Gastrocnemius medialis (tissue), 4 donors: ENCODE data around the gene ANKRD36C.
"Not testable (repeated sequence)": the region's sequence is repeated elsewhere in the genome, so short reads cannot be mapped to it uniquely, and the experiment has no call there.

Source experiments
- CTCF ChIP-seq, 5 experiments: fragments of 450-650 bp in 3 of 5; fragments of 200-600 bp in 2 of 5; sonication (generic) in 2 of 5; IDR thresholded peaks in 4 of 5; conservative IDR thresholded peaks in 1 of 5; 1 replicate in 4 of 5; 2 replicates in 1 of 5; pipeline ENCODE4 v1.5.1; 2016 to 2019; ENCODE audit warnings: antibody characterized with exemption in 5 of 5, mild to moderate bottlenecking in 3 of 5, moderate library complexity in 3 of 5
- POLR2A ChIP-seq, 2 donors: fragments of 450-650 bp; IDR thresholded peaks; one replicate each; pipeline ENCODE4 v1.6.1; 2017; ENCODE audit warnings: antibody characterized with exemption in 2 of 2, mild to moderate bottlenecking in 2 of 2, moderate library complexity in 2 of 2

DNA sequence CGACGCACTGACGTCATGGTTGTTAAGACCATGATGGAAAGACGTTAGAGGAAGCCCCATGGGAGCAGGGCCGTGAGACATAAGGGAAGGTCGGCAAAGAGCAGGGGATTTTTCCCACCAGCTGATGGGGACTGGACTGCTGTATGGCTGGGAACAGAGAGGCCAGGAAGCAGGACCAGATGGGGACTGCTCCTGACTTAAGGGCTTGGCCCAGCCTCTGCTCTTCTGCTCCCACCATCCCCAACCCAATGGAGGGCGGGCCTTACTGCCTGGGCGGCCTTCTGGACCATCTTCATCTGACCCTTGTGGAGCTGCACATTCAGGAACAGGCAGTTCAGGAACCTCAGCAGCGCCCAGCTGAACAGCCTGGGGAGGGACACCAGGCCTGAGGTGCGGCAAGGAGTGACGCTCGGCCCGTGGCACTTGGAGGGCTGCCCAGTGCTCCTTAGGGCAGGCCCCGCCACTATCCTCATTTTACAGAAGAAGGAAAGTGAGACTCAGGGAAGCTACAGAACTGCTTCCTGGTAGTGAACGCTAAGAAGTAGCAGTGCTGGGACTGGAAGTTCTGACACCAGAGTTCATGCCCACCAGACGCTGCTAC is 36.2 kb upstream of the ANKRD36C start:
- TF ChIP-seq CTCF (IDR thresholded peaks at IDR 0.05 in 4 of 5, conservative IDR thresholded peaks at IDR 0.05 in 1 of 5); POLR2A (IDR thresholded peaks at IDR 0.05): not testable (repeated sequence)
